Endothelial cell of umbilical vein (primary cell): ENCODE results near the gene UBA5. TPM values are rescaled to one million over a fixed set of nuclear protein-coding genes. Genes with fewer than 3 reads are reported as not detected.

Experiments used
- BruUV-seq: library from RNA; stranded (reverse); fragments of 400-500 nt; replicated peaks from 2 replicates; lab custom pipeline; 2021; lab: Mats Ljungman, UMichigan
- CTCF ChIA-PET: fragments of 300-600, 350-600 bp; sonication (Branson Sonifier 250); formaldehyde crosslinking; loops from one replicate; lab custom pipeline; 2021; ENCODE audit warnings: antibody characterized with exemption, inconsistent platforms; lab: Charles Lee
- POLR2A ChIA-PET: fragments of 300-600, 350-600 bp; sonication (Branson Sonifier 250); formaldehyde crosslinking; loops from one replicate; lab custom pipeline; 2021; ENCODE audit warnings: antibody characterized with exemption, inconsistent platforms; lab: Charles Lee
- DNase-seq: peaks from one replicate; pipeline ENCODE4 v3.0.0-alpha.2; 2011; ENCODE audit warnings: low read depth, low spot score
- FAIRE-seq: peaks from 2 replicates; lab custom pipeline; 2011; peaks lifted over from hg19 to GRCh38; lab: Jason Lieb, UNC
- H2AFZ ChIP-seq: 2 replicates; pipeline ENCODE4 v1.6.0; 2012; ENCODE audit warnings: low read depth, low read length, control low read depth, inconsistent platforms
- H3K27ac ChIP-seq: 2 replicates; pipeline ENCODE4 v1.5.1; 2011; ENCODE audit warnings: low read depth, mild to moderate bottlenecking, control low read depth, low read length, moderate library complexity; ENCODE audit not compliant: insufficient read depth
- H3K27me3 ChIP-seq, 2 experiments: 2 replicates each; pipeline versions ENCODE4 v1.6.0 to v1.6.1; 2011; ENCODE audit warnings: low read length in 2 of 2, mixed read lengths in 1 of 2; ENCODE audit not compliant: control insufficient read depth in 2 of 2, insufficient read depth in 2 of 2
- H3K36me3 ChIP-seq, 2 experiments: 2 replicates in 1 of 2; 3 replicates in 1 of 2; pipeline ENCODE4 v1.5.1; 2011; ENCODE audit warnings: low read length in 2 of 2, mild to moderate bottlenecking in 1 of 2, moderate library complexity in 1 of 2; ENCODE audit not compliant: control insufficient read depth in 2 of 2, insufficient read depth in 2 of 2; ENCODE audit errors: extremely low read depth in 1 of 2
- H3K4me1 ChIP-seq: 3 replicates; pipeline ENCODE4 v1.5.1; 2011; ENCODE audit warnings: mild to moderate bottlenecking, low read length; ENCODE audit not compliant: control insufficient read depth, insufficient read depth; ENCODE audit errors: extremely low read depth
- H3K4me2 ChIP-seq: 2 replicates; pipeline ENCODE4 v1.6.1; 2011; ENCODE audit warnings: low read length, control low read depth, mixed read lengths; ENCODE audit not compliant: insufficient read depth
- H3K4me3 ChIP-seq, 3 experiments: fragments of 200-600 bp in 1 of 3; sonication (generic), shearing (Covaris generic) in 1 of 3; replicated peaks in 1 of 3; 2 replicates each; pipeline ENCODE4 v1.5.1; 2011 to 2016; ENCODE audit warnings: control low read depth in 3 of 3, low read length in 3 of 3, mild to moderate bottlenecking in 2 of 3, inconsistent platforms in 1 of 3, low read depth in 1 of 3, moderate library complexity in 1 of 3; ENCODE audit not compliant: insufficient read depth in 1 of 3
- H3K79me2 ChIP-seq: 2 replicates; pipeline ENCODE4 v1.6.0; 2012; ENCODE audit warnings: low read length, inconsistent platforms; ENCODE audit not compliant: control insufficient read depth, insufficient read depth
- H3K9ac ChIP-seq: replicated peaks from 2 replicates; pipeline ENCODE3; 2011; ENCODE audit warnings: low read length, control low read depth; ENCODE audit not compliant: insufficient read depth; ENCODE audit errors: extremely low read depth
- H3K9me1 ChIP-seq: replicated peaks from 3 replicates; pipeline ENCODE4 v1.6.0; 2011; ENCODE audit warnings: mild to moderate bottlenecking, low read length; ENCODE audit not compliant: control insufficient read depth, insufficient read depth; ENCODE audit errors: extremely low read depth
- H3K9me3 ChIP-seq: replicated peaks from 2 replicates; pipeline ENCODE4 v1.5.1; 2012; ENCODE audit warnings: low read length, inconsistent platforms; ENCODE audit not compliant: control insufficient read depth, insufficient read depth
- H4K20me1 ChIP-seq: replicated peaks from 2 replicates; pipeline ENCODE3; 2011; ENCODE audit warnings: mild to moderate bottlenecking, low read length; ENCODE audit not compliant: control insufficient read depth, insufficient read depth; ENCODE audit errors: extremely low read depth
- CTCF ChIP-seq, 2 donors: IDR thresholded peaks; 1 replicate in 1 of 2; 2 replicates in 1 of 2; pipeline ENCODE4 v1.5.1; 2011; ENCODE audit warnings: low read length in 2 of 2, mild to moderate bottlenecking in 2 of 2, moderate library complexity in 2 of 2, control low read depth in 1 of 2, inconsistent platforms in 1 of 2, low read depth in 1 of 2; ENCODE audit not compliant: insufficient read depth in 1 of 2; ENCODE audit errors: extremely low read depth in 1 of 2
- EZH2 ChIP-seq: IDR thresholded peaks from 2 replicates; pipeline ENCODE4 v1.6.1; 2012; ENCODE audit warnings: borderline replicate concordance, low read depth, mild to moderate bottlenecking, moderate library complexity, low read length, inconsistent platforms; ENCODE audit not compliant: severe bottlenecking
- FOS ChIP-seq: IDR thresholded peaks from 2 replicates; pipeline ENCODE4 v1.6.1; 2011; ENCODE audit warnings: mild to moderate bottlenecking, low read length, moderate library complexity, borderline replicate concordance; ENCODE audit not compliant: insufficient read depth
- GATA2 ChIP-seq: IDR thresholded peaks from 2 replicates; pipeline ENCODE4 v1.7.0; 2011; ENCODE audit warnings: low read depth, mild to moderate bottlenecking, moderate library complexity, mixed read lengths, low read length; ENCODE audit not compliant: insufficient read length, insufficient read depth
- JUN ChIP-seq: IDR thresholded peaks from 2 replicates; pipeline ENCODE4 v1.6.1; 2011; ENCODE audit warnings: borderline replicate concordance, low read depth; ENCODE audit not compliant: insufficient read length, insufficient read depth
- MAX ChIP-seq: IDR thresholded peaks from 2 replicates; pipeline ENCODE4 v1.6.1; 2011; ENCODE audit not compliant: insufficient read depth, insufficient read length
- MYC ChIP-seq: IDR thresholded peaks from one replicate; pipeline ENCODE4 v1.6.1; 2011; ENCODE audit warnings: mild to moderate bottlenecking, low read depth, low read length
- POLR2A ChIP-seq: IDR thresholded peaks from 2 replicates; pipeline ENCODE4 v1.6.1; 2012; ENCODE audit warnings: low read depth, mild to moderate bottlenecking, control low read depth, low read length
- POLR2AphosphoS5 ChIP-seq: IDR thresholded peaks from 2 replicates; pipeline ENCODE4 v1.6.1; 2012; ENCODE audit warnings: low read depth, mild to moderate bottlenecking, control low read depth, low read length, moderate library complexity; ENCODE audit not compliant: insufficient read depth
- dilution Hi-C: fragments of 300-500 bp; cut with MboI; formaldehyde crosslinking; loops from one replicate; pipeline ENCODE4 v1.15.0; 2019; ENCODE audit warnings: low sequenced_read_pairs; ENCODE audit not compliant: extremely low pct_ligation_motif_present
- intact Hi-C: fragments of 100-400 bp; cut with micrococcal nuclease; formaldehyde crosslinking; loops from one replicate; pipeline ENCODE4 v1.10.0; 2022
- polyA plus RNA-seq, 4 experiments: library from polyadenylated mRNA; depleted of rRNA in 3 of 4; stranded (reverse) in 3 of 4; unstranded in 1 of 4; fragments of >200 nt; gene quantifications; 2 replicates each; pipeline versions ENCODE4 v1.2.1 to v1.2.3, GENCODE V29; 2011 to 2012; ENCODE audit warnings: missing spikeins in 1 of 4
- total RNA-seq: library from RNA; stranded (reverse); gene quantifications from 2 replicates; pipeline ENCODE4 v1.2.3, GENCODE V29; 2021

The UBA5 gene
- total and polyA plus RNA-seq, 2 donors (not counting 3 experiments of a cell fraction or from before 2014, with no cell fraction given), result 19.7 to 38.1 TPM

GRCh38 chr3:132626955-132627354 lies 33.2 kb upstream of the UBA5 start:
- no TSS peak for BruUV-seq
- FAIRE-seq (no peak), DNase-seq (no peak)
- Histone ChIP-seq H3K4me3 (no peak overlapping the region), H3K27me3 (no peaks in the 10 kb centered on the region), H3K27ac (no peak overlapping the region), H3K4me2 (no peak overlapping the region), H3K4me1 (peaks cover 30% of the 10 kb centered on the region), H3K9me1 (no peaks in the 10 kb centered on the region), H2AFZ (no peak overlapping the region), H4K20me1 (no peaks in the 10 kb centered on the region), H3K9me3 (no peaks in the 10 kb centered on the region), H3K9ac (no peak overlapping the region), H3K79me2 (no peaks in the 10 kb centered on the region), H3K36me3 (peaks cover 0 to 2% of the 10 kb centered on the region in 2 experiments)
- ChIA-PET CTCF (interaction anchor here (1.1 to 2.2 kb wide), 4 partner anchors 9 to 91 kb away, joined by 3 to 12 read pairs (median 5); no protein-coding TSS in a partner anchor), POLR2A (no interaction called here)
- intact Hi-C loops, result no loop called here
- TF ChIP-seq FOS, result no peak
- TF ChIP-seq CTCF (IDR thresholded peaks at IDR 0.05; ENCODE audit: extremely low read depth in 1 of 2, insufficient read depth in 1 of 2, low read depth in 1 of 2, low read length in 2 of 2), result no peak
- TF ChIP-seq POLR2AphosphoS5, result no peak
- no peak for TF ChIP-seq MYC
- no peak for TF ChIP-seq POLR2A
- no peak for TF ChIP-seq GATA2
- no peak for TF ChIP-seq EZH2
- TF ChIP-seq MAX, result no peak
- TF ChIP-seq JUN, result no peak
- dilution Hi-C loops, result loop anchor here (25.0 kb wide), 1 partner anchor 90 kb away; no protein-coding TSS in a partner anchor
